Inflammatory macrophage (primary cell): ENCODE data around the gene ZMYM5.
A peak's percentile ranks its signal among the peaks of the same experiment; 100 is the strongest.
"Not testable (repeated sequence)": the region's sequence is repeated elsewhere in the genome, so short reads cannot be mapped to it uniquely, and the experiment has no call there.

Experiments
- DNase-seq, 2 donors: peaks; one replicate each; pipeline ENCODE4 v3.0.0-alpha.2; 2020 to 2022
- total RNA-seq, 18 experiments: gene quantifications; one replicate each; lab custom pipeline; 2026; ENCODE audit warnings: mixed read lengths in 6 of 18, inconsistent platforms in 2 of 18; lab: John Stamatoyannopoulos, UW

ZMYM5 gene
- total RNA-seq = 8.0 to 21.0 (median 12.5) reads per million in 18 experiments

GRCh38 chr13:19863323-19864023 is at the start of gene ZMYM5:
TSS of gene ZMYM5 (minus strand) at chr13:19863649. CDS start at chr13:19852180, 11,469 bp downstream.
- peak; percentile 99 for DNase-seq

- DNase-seq = no peak
Observed at GRCh38 chr13:19910336-19911072, 47.1 kb upstream of the ZMYM5 start.

GRCh38 chr13:19908350-19908986 is 45.0 kb upstream of the ZMYM5 start:
- DNase-seq = no peak

- DNase-seq = not testable (repeated sequence)
Observed at GRCh38 chr13:19905487-19906195, 42.2 kb upstream of the ZMYM5 start.

GRCh38 chr13:19890030-19890429 is 26.6 kb upstream of the ZMYM5 start:
- DNase-seq = no peak

GRCh38 chr13:19888799-19889198 is 25.4 kb upstream of the ZMYM5 start:
- no peak for DNase-seq

GRCh38 chr13:19882231-19882630 is 18.8 kb upstream of the ZMYM5 start:
- no peak for DNase-seq

- DNase-seq = no peak
Observed at GRCh38 chr13:19881641-19882040, 18.2 kb upstream of the ZMYM5 start.

- peak; percentile 87 to 88 for DNase-seq
Observed at GRCh38 chr13:19864746-19865309, 1.4 kb upstream of the ZMYM5 start.

- peak; percentile 41 to 64 for DNase-seq
Observed at GRCh38 chr13:19864024-19864745, 736 bp upstream of the ZMYM5 start.

- DNase-seq = peak; percentile 12 to 21
Observed at GRCh38 chr13:19862481-19863313, 752 bp downstream of the ZMYM5 start.

- no peak for DNase-seq
Observed at GRCh38 chr13:19861762-19862161, 1.7 kb downstream of the ZMYM5 start.

- DNase-seq = no peak
Observed at GRCh38 chr13:19860884-19861655, 2.4 kb downstream of the ZMYM5 start.

GRCh38 chr13:19857637-19858036 is 5.8 kb downstream of the ZMYM5 start:
- not testable (repeated sequence) for DNase-seq

GRCh38 chr13:19852766-19853165 is 10.7 kb downstream of the ZMYM5 start:
- DNase-seq = no peak

GRCh38 chr13:19845758-19846157 is 17.7 kb downstream of the ZMYM5 start:
- DNase-seq = peak; percentile 36 to 54

GRCh38 chr13:19838865-19839275 is 24.6 kb downstream of the ZMYM5 start:
- DNase-seq = no peak

- DNase-seq = no peak
Observed at GRCh38 chr13:19836472-19836871, 27.0 kb downstream of the ZMYM5 start.

- DNase-seq = no peak
Observed at GRCh38 chr13:19834704-19835103, 28.7 kb downstream of the ZMYM5 start.

GRCh38 chr13:19822673-19823072 is 40.8 kb downstream of the ZMYM5 start:
- no peak for DNase-seq
